ENCODE results near the gene GFOD2.

GFOD2 gene

DNA sequence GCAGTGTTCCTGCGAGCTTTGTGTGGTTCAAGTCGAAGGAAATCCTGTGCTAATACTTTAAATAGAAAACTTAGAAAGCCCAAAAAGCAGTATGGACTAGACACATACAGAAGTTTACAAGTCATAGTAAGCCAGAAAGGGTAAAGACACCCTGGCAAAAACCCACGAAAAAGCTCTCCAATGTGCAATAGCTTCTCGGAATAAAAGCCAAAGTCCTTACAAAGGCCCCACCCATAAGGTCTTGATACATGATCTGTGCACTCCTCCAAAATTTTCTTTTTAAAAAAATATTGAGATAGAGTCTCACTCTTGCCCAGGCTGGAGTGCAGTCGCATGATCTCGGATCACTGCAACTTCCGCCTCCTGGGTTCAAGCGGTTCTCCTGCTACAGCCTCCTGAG, 42.2 kb downstream of the GFOD2 start:
- no peak overlapping the region for H3K4me3 ChIP-seq (ENCODE audit: low read depth, low read length)
- TF ChIP-seq, protein P1, sequence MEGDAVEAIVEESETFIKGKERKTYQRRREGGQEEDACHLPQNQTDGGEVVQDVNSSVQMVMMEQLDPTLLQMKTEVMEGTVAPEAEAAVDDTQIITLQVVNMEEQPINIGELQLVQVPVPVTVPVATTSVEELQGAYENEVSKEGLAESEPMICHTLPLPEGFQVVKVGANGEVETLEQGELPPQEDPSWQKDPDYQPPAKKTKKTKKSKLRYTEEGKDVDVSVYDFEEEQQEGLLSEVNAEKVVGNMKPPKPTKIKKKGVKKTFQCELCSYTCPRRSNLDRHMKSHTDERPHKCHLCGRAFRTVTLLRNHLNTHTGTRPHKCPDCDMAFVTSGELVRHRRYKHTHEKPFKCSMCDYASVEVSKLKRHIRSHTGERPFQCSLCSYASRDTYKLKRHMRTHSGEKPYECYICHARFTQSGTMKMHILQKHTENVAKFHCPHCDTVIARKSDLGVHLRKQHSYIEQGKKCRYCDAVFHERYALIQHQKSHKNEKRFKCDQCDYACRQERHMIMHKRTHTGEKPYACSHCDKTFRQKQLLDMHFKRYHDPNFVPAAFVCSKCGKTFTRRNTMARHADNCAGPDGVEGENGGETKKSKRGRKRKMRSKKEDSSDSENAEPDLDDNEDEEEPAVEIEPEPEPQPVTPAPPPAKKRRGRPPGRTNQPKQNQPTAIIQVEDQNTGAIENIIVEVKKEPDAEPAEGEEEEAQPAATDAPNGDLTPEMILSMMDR (IDR thresholded peaks at IDR 0.05; ENCODE audit: borderline replicate concordance, insufficient read depth, low read depth, low read length), result no peak

DNA sequence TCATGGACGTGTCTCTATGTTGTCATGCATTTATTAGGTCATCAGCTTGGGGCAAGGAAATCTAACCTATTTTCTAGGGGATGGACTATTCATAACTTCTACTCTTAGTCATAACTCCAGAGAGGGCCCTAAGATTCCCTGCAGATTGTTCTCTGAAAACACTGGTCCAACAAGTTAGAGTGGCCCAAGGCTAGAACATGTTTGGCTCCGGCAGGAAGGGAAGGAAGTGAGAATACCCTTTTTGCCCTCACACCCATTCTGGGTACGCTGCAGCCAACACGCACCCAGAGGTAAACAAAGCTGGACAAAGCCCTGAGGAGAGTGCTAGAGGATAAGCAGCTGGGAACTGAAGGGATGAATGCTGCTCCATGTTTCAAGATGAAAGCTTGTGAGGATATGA, 42.6 kb downstream of the GFOD2 start:
- TF ChIP-seq, protein P1 (IDR thresholded peaks at IDR 0.05; ENCODE audit: borderline replicate concordance, insufficient read depth, low read depth, low read length), result no peak
- H3K4me3 ChIP-seq (ENCODE audit: low read depth, low read length), result no peak overlapping the region

DNA sequence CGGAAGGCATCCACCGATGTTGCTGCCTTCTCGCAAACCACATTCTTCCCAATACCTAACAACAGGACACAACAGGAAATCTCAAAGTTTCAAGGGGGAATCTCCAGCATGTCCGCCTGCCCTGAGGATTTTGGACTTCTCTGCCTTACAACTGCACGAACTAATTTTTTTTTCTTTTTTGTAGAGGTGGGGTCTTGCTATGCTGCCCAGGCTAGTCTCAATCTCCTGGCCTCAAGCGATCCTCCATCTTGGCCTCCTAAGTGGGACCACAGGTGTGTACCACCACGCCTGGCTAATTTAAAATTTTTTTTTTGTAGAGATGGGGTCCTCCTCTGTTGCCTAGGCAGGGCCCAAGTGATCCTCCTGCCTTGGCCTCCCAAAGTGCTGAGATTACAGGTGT, 43.1 kb downstream of the GFOD2 start:
- no peak overlapping the region for H3K4me3 ChIP-seq (ENCODE audit: low read depth, low read length)
- TF ChIP-seq, protein P1 (IDR thresholded peaks at IDR 0.05; ENCODE audit: borderline replicate concordance, insufficient read depth, low read depth, low read length), result no peak

DNA sequence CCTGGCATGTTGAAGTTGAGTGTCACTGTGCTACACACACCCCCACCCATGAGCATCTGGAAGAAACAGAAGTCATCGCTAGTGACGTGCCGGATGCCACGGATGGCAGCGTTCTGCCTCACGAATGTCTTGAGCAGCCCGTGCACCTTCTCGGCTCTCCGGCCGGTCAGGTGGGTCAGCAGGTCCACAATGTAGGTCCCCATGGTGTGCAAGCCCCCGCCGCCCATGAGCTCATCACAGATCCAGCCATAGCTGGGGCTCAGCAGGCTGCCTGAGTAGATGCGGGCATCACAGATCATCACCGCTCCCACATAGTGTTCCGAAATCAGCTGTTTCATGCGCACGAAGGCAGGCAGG, 43.6 kb downstream of the GFOD2 start:
- H3K4me3 ChIP-seq (ENCODE audit: low read depth, low read length), result no peak overlapping the region
- TF ChIP-seq, protein P1 (IDR thresholded peaks at IDR 0.05; ENCODE audit: borderline replicate concordance, insufficient read depth, low read depth, low read length), result no peak

DNA sequence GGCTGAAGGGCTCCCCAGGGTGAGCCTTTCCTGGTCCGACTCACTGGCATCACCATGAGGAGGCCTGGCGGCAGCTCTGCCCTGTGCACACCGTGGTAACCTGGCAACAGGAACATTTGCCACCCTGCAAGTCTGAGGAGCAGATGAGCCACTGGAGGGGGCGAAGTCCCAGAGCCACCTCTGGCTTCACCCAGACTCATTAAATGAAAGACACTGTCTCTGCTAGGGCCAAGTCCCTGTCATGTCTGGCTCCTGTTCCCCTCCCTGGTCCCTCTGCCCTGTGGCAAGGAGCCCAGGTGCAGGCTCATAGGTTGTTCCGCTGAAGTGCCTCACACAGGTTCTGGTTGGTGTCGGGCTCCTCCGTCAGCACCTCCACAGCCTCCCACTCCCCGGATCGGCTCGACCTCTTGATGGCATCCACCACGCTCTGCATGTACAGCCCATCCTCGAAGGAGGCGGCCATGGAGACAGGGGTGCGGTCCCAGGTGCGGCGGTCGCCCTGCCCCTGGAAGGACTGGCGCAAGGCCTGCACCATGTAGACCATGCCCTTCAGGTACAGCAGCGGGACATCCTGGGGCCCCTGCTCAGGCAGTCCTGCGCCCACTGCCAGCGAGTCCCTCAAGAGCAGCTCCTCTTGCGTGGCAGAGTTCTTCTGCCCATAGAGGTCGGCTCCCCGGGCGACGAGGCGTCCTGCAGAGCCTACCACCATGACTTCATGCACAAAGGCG, 44.1 kb downstream of the GFOD2 start:
- no peak overlapping the region for H3K4me3 ChIP-seq (ENCODE audit: low read depth, low read length)
- TF ChIP-seq, protein P1 (IDR thresholded peaks at IDR 0.05; ENCODE audit: borderline replicate concordance, insufficient read depth, low read depth, low read length), result no peak

DNA sequence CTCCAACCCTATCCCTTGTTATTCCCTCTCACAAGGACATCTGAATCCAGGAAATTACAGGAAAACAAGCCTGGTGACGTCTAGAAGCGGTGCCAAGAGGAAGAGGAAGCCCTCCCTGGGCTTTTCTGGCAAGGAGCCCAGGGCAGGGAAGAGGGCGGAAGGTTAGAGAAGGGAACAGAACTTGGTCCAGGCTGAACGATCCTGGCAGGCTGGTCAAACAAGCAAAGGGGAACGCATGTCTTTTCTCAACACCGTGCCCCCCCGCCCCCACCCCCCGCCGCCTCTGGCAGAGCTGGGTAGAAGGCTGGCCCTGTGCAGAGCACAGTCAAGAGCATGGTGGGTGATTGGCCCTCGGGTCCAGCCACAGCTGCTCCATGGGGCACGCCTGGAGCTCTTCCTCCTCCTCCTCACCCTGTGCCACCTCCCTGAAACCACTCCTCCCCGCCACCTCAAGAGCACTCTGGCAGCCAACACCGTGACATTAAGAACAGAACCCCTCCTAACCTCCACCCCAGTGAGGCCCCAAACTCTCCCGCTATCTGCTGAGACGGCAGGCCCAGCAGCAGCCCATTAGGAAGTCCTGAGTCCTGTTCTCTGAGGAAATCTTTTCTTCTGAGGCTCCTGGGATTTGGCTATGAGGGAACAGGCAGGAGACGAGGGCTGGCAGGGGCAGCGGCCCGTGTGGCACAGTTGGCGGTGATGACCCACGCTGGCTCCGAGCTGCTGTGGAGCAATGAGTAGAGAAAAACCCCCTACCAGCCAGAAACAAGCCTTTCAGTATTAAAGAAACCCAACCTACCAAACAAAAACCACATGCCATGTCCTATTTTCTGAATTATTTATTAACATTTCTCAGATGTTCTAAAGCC, 45.2 kb downstream of the GFOD2 start:
- no peak overlapping the region for H3K4me3 ChIP-seq (ENCODE audit: low read depth, low read length)
- TF ChIP-seq, protein P1 (IDR thresholded peaks at IDR 0.05; ENCODE audit: borderline replicate concordance, insufficient read depth, low read depth, low read length), result no peak

All from GM12875 (cell line).